Colon (tissue), 2 donors: Measurements from ENCODE around the gene EXD1.
"Not testable (repeated sequence)": the region's sequence is repeated elsewhere in the genome, so short reads cannot be mapped to it uniquely, and the experiment has no call there.

Source experiments
- FAIRE-seq: peaks from 2 replicates; lab custom pipeline; 2012; peaks lifted over from hg19 to GRCh38; lab: Jason Lieb, UNC
- donor health status: control.
- donor health status: control.

The EXD1 gene

GRCh38 chr15:41230650-41231421 lies at the start of gene EXD1, which contains the start of gene CHP1:
EXD1 (minus strand) TSS chr15:41230757; CDS start chr15:41226575, 4,182 bp downstream.
CHP1 (plus strand) TSS chr15:41231268; CDS start chr15:41231383, 115 bp downstream.
- no peak for FAIRE-seq

GRCh38 chr15:41279535-41280283 lies 49.2 kb upstream of the EXD1 start:
- FAIRE-seq: no peak

- no peak for FAIRE-seq
Measured at GRCh38 chr15:41278319-41278718, 47.8 kb upstream of the EXD1 start.

- FAIRE-seq: no peak
Measured at GRCh38 chr15:41276831-41277230, 46.3 kb upstream of the EXD1 start.

- FAIRE-seq: no peak
Measured at GRCh38 chr15:41269887-41270286, 39.3 kb upstream of the EXD1 start.

GRCh38 chr15:41263891-41264351 lies 33.4 kb upstream of the EXD1 start:
- FAIRE-seq: no peak

- FAIRE-seq: no peak
Measured at GRCh38 chr15:41262571-41262970, 32.0 kb upstream of the EXD1 start.

- FAIRE-seq: not testable (repeated sequence)
Measured at GRCh38 chr15:41260924-41261323, 30.4 kb upstream of the EXD1 start.

- FAIRE-seq: no peak
Measured at GRCh38 chr15:41259546-41260189, 29.1 kb upstream of the EXD1 start.

GRCh38 chr15:41258750-41259471 lies 28.4 kb upstream of the EXD1 start:
- FAIRE-seq: no peak

- no peak for FAIRE-seq
Measured at GRCh38 chr15:41256577-41257038, 26.1 kb upstream of the EXD1 start.

GRCh38 chr15:41256103-41256502 lies 25.5 kb upstream of the EXD1 start:
- no peak for FAIRE-seq

- no peak for FAIRE-seq
Measured at GRCh38 chr15:41254560-41254959, 24.0 kb upstream of the EXD1 start.

- FAIRE-seq: no peak
Measured at GRCh38 chr15:41251411-41251810, 20.9 kb upstream of the EXD1 start.

GRCh38 chr15:41250745-41251144 lies 20.2 kb upstream of the EXD1 start:
- FAIRE-seq: not testable (repeated sequence)

- FAIRE-seq: no peak
Measured at GRCh38 chr15:41241221-41241964, 10.8 kb upstream of the EXD1 start.

GRCh38 chr15:41238100-41238499 lies 7.5 kb upstream of the EXD1 start:
- no peak for FAIRE-seq

- FAIRE-seq: no peak
Measured at GRCh38 chr15:41235929-41236328, 5.4 kb upstream of the EXD1 start.

- FAIRE-seq: not testable (repeated sequence)
Measured at GRCh38 chr15:41235228-41235627, 4.7 kb upstream of the EXD1 start.

- no peak for FAIRE-seq
Measured at GRCh38 chr15:41233367-41233771, 2.8 kb upstream of the EXD1 start.
